Testis (tissue), 5 donors: ENCODE data around the gene KLF14. TPM values are rescaled to one million over a fixed set of nuclear protein-coding genes. Genes with fewer than 3 reads are reported as not detected.
"Not testable (repeated sequence)": the region's sequence is repeated elsewhere in the genome, so short reads cannot be mapped to it uniquely, and the experiment has no call there.

Experiments
- DNase-seq: peaks from one replicate; pipeline ENCODE4 v3.0.0-alpha.2; 2019
- H3K27ac ChIP-seq, 2 donors: fragments of 200-600 bp; sonication (generic); one replicate each; pipeline ENCODE4 v1.5.1; 2019
- H3K27me3 ChIP-seq: fragments of 200-600 bp; sonication (generic); one replicate; pipeline ENCODE4 v1.5.1; 2019
- H3K36me3 ChIP-seq: fragments of 200-600 bp; sonication (generic); one replicate; pipeline ENCODE4 v1.5.1; 2017; ENCODE audit warnings: low read depth; ENCODE audit errors: missing control alignments
- H3K4me1 ChIP-seq: fragments of 200-600 bp; sonication (generic); one replicate; pipeline ENCODE4 v1.5.1; 2019
- H3K4me3 ChIP-seq, 2 donors: fragments of 200-600 bp; sonication (generic); one replicate each; pipeline ENCODE4 v1.5.1; 2017 to 2019
- H3K9me3 ChIP-seq: fragments of 200-600 bp; sonication (generic); one replicate; pipeline ENCODE4 v1.5.1; 2017
- CTCF ChIP-seq, 3 experiments: fragments of 450-650 bp in 2 of 3; fragments of 200-600 bp in 1 of 3; sonication (generic) in 1 of 3; IDR thresholded peaks; one replicate each; pipeline ENCODE4 v1.5.1; 2016 to 2019; ENCODE audit warnings: antibody characterized with exemption in 3 of 3, mild to moderate bottlenecking in 2 of 3, moderate library complexity in 1 of 3
- POLR2A ChIP-seq: fragments of 450-650 bp; IDR thresholded peaks from one replicate; pipeline ENCODE4 v1.6.1; 2017; ENCODE audit warnings: antibody characterized with exemption, mild to moderate bottlenecking, moderate library complexity
- WGBS, 2 donors: methylation state at CpG; one replicate each; pipeline ENCODE4 v1.1.5; 2018; 5-methylcytosine and 5-hydroxymethylcytosine counted together
- intact Hi-C: fragments of 100-400 bp; cut with DNase I; formaldehyde crosslinking; loops from one replicate; pipeline ENCODE4 v1.15.1; 2023; ENCODE audit warnings: low total_unique reads
- long read RNA-seq, 2 donors: transcript quantifications; one replicate each; lab custom pipeline, GENCODE V29; 2026
- polyA plus RNA-seq: library from polyadenylated mRNA; stranded (reverse); fragments of 350-450 nt; fragmentation: Illumina TruSeq; extraction: RNeasy Lipid Tissue Mini Kit (QIAGEN cat#74804); gene quantifications from one replicate; pipeline ENCODE4 v1.2.3, GENCODE V29; 2014; ENCODE audit warnings: low read depth, low replicate concordance; ENCODE audit not compliant: insufficient read depth
- total RNA-seq, 2 donors: library from RNA; depleted of rRNA; stranded (reverse); fragments of >200 nt; gene quantifications; one replicate each; pipeline ENCODE4 v1.2.3, GENCODE V29; 2016

KLF14 gene
- total RNA-seq, result 1 to 10 TPM in 1 of 2 donors, under 1 TPM in 1; 0.93 to 1.5 TPM
- 1.7 TPM for polyA plus RNA-seq
- long read RNA-seq, donor 1, partial matches to known transcripts, result 0 of 1 reads
- long read RNA-seq, donor 1, other reads (novel, unspliced or antisense), result 0 of 1 reads
- long read RNA-seq, donor 2, result 0 reads

DNA sequence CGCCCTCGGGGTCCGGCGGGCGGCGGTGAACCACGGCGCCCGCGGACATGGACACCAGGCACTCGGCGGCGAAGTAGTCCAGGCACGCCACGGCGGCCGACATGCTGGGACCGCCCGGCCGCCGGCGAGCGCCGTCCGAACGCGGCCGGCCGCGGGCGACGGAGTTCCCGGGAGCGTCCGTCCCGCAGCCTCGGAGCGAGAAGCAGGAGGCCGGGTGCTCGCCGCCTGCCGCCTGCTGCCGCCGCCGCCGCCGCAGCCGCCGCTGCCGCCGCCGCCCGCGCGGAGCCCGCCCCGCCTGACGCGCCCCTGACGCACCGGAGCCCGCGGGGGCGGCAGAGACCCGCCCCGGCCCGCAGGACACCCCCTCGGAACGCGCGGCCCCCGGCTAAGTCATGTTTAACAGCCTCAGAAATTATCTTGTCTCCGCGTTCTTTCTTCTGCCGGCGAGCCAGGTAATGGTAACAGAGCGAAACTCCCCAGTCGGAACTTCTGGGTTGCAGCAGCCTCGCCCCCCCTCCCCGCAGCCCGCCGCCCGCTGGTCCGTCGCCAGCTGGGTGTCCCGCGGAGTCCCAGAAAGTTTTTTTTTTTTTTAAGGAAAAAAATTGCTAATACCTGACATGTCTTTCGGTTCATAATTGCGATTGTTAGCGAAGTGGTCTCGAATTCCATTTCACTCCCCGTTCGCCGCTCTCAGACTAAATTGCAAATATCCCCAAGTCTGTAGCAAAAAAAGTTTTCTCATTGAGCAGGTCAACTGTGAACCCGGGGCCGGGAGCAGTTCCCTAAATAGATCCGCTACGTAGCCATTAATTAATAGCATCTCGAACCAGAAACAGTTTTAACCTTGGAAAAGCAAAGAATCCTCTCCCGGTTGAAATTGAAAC lies at the start of gene KLF14:
KLF14 (minus strand) TSS at position 277 of the 884 bp plus-strand sequence; CDS start at position 103, 174 bp downstream.
- Histone ChIP-seq H3K27ac (peak within 1 kb of the TSS; percentile 75 to 76), H3K27me3 (no peaks in the 10 kb centered on the region), H3K4me3 (peak within 1 kb of the TSS; percentile 53 to 68), H3K9me3 (no peaks in the 10 kb centered on the region), H3K4me1 (no peaks in the 10 kb centered on the region), H3K36me3 (no peaks in the 10 kb centered on the region)
- WGBS, 2 donors, result 1% methylated on average over 16 to 54 of the region's 100 CpGs
- peak; percentile 51 for DNase-seq
- intact Hi-C loops, result no loop called here
- TF ChIP-seq POLR2A (no peak), CTCF (IDR thresholded peaks at IDR 0.05) (no peak)

DNA sequence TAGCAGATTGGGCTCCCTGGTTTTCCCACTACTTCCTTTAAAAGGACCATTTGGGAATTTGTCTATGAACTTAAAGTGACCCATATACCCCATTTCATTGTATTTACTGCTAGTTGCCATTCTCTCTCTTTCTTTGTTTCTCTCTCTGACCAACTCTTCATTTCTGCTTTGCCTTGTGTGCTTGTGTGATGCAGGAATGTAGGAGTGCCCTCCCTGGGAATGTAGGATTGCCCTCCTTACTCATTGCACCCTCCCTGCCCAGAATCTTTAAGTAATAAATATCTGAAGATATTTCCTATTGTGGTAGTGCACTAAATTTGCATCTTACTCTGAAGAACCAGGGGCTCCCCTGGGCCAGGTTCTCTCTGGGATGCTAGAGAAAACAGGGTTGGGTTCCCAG lies 47.3 kb upstream of the KLF14 start:
- Histone ChIP-seq H3K36me3 (no peaks in the 10 kb centered on the region), H3K4me1 (no peaks in the 10 kb centered on the region), H3K27me3 (no peaks in the 10 kb centered on the region), H3K4me3 (no peak overlapping the region), H3K27ac (no peak overlapping the region), H3K9me3 (no peaks in the 10 kb centered on the region)
- intact Hi-C loops, result no loop called here
- no peak for DNase-seq
- TF ChIP-seq CTCF (IDR thresholded peaks at IDR 0.05) (no peak), POLR2A (no peak)

- intact Hi-C loops, result no loop called here
- H3K27ac ChIP-seq, result no peak overlapping the region
- H3K4me3 ChIP-seq, result no peak overlapping the region
- DNase-seq, result no peak
- H3K9me3 ChIP-seq, result no peaks in the 10 kb centered on the region
- TF ChIP-seq POLR2A, result no peak
- no peak for TF ChIP-seq CTCF (IDR thresholded peaks at IDR 0.05)
- no peaks in the 10 kb centered on the region for H3K27me3 ChIP-seq
- H3K36me3 ChIP-seq, result no peaks in the 10 kb centered on the region
- no peaks in the 10 kb centered on the region for H3K4me1 ChIP-seq
- 50 to 69% methylated on average over 2 of the region's 2 CpGs for WGBS, 2 donors
Observed at GRCh38 chr7:130777426-130777825, 43.4 kb upstream of the KLF14 start.

DNA sequence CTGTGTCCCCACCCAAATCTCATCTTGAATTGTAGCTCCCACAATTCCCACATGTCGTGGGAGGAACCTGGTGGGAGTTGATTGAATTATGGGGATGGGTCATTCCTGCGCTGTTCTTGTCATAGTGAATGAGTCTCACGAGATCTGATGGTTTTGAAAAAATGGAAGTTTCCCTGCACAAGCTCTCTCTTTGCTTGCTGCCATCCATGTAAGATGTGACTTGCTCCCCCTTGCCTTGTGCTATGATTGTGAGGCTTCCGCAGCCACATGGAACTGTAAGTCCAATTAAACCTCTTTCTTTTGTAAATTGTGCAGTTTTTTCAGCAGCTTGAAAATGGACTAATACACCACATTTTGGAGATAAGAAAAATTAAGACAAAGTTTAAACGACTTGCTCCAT lies 38.4 kb upstream of the KLF14 start:
- H3K27me3 ChIP-seq, H3K4me3 ChIP-seq, H3K27ac ChIP-seq, H3K4me1 ChIP-seq, intact Hi-C loops, DNase-seq, H3K9me3 ChIP-seq, H3K36me3 ChIP-seq: not testable (repeated sequence)
- WGBS, 2 donors, result 93% methylated on average over 5 of the region's 5 CpGs

GRCh38 chr7:130768854-130769253 lies 34.8 kb upstream of the KLF14 start:
- no peaks in the 10 kb centered on the region for H3K9me3 ChIP-seq
- TF ChIP-seq CTCF (IDR thresholded peaks at IDR 0.05) (no peak), POLR2A (no peak)
- intact Hi-C loops, result no loop called here
- 82 to 100% methylated on average over 1 of the region's 1 CpG for WGBS, 2 donors
- no peak overlapping the region for H3K4me3 ChIP-seq
- DNase-seq, result no peak
- H3K36me3 ChIP-seq, result no peaks in the 10 kb centered on the region
- H3K4me1 ChIP-seq, result no peaks in the 10 kb centered on the region
- H3K27ac ChIP-seq, result no peak overlapping the region
- H3K27me3 ChIP-seq, result no peaks in the 10 kb centered on the region

GRCh38 chr7:130764569-130764968 lies 30.6 kb upstream of the KLF14 start:
- WGBS, 2 donors, result 85 to 86% methylated on average over 4 of the region's 4 CpGs
- DNase-seq, H3K27ac ChIP-seq, intact Hi-C loops, H3K36me3 ChIP-seq, H3K9me3 ChIP-seq, H3K4me3 ChIP-seq, H3K27me3 ChIP-seq, H3K4me1 ChIP-seq: not testable (repeated sequence)
